GM19463 (cell line): Measurements from ENCODE around the gene RBM22.
"Not testable (repeated sequence)": the region's sequence is repeated elsewhere in the genome, so short reads cannot be mapped to it uniquely, and the experiment has no call there.

Experiments used
- ATAC-seq: cut with Tn5 transposase; IDR thresholded peaks from one replicate; pipeline ENCODE4 v1.9.1; 2021; ENCODE audit warnings: mild to moderate bottlenecking, moderate library complexity; ENCODE audit not compliant: unreplicated experiment

RBM22 gene

GRCh38 chr5:150700594-150701377 lies at the start of gene RBM22:
Gene RBM22 (minus strand): TSS chr5:150701062. CDS start chr5:150700985, 77 bp downstream.
- ATAC-seq = peak; percentile 99

GRCh38 chr5:150750469-150750868 lies 49.6 kb upstream of the RBM22 start:
- ATAC-seq = no peak

- ATAC-seq = not testable (repeated sequence)
Observed at GRCh38 chr5:150743142-150743488, 42.3 kb upstream of the RBM22 start.

GRCh38 chr5:150742455-150743141 lies 41.7 kb upstream of the RBM22 start:
- ATAC-seq = not testable (repeated sequence)

DNA sequence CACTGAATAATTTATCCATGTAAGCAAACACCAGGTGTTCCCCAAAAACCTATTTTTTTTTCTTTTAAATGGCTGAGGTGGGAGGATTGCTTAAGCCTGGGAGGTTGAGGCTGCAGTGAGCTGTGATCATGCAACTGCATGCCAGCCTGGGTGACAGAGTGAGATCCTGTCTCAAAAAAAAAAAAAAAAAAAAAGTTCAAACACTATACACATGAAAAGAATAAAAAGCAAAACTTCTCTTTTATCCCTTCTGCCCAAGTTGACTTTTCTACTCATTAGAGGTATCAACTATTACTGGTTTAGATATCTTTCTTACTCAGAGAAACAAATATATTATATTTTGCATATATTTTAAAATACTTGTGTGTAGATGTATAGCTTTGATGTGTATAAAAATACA lies 40.1 kb upstream of the RBM22 start:
- ATAC-seq = no peak

DNA sequence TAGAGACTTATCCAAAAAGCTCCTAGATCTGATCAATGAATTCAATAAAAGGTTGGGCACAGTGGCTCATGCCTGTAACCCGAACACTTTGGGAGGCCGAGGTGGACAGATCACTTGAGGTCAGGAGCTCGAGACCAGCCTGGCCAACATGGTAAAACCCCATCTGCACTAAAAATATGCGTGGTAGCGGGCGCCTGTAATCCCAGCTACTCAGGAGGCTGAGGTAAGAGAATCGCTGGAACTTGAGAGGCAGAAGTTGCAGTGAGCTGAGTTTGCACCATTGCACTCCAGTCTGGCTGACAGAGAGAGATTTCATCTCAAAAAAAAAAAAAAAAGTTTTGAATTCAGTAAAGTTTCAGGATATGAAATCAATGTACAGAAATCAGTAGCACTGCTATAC lies 38.0 kb upstream of the RBM22 start:
- ATAC-seq = no peak

DNA sequence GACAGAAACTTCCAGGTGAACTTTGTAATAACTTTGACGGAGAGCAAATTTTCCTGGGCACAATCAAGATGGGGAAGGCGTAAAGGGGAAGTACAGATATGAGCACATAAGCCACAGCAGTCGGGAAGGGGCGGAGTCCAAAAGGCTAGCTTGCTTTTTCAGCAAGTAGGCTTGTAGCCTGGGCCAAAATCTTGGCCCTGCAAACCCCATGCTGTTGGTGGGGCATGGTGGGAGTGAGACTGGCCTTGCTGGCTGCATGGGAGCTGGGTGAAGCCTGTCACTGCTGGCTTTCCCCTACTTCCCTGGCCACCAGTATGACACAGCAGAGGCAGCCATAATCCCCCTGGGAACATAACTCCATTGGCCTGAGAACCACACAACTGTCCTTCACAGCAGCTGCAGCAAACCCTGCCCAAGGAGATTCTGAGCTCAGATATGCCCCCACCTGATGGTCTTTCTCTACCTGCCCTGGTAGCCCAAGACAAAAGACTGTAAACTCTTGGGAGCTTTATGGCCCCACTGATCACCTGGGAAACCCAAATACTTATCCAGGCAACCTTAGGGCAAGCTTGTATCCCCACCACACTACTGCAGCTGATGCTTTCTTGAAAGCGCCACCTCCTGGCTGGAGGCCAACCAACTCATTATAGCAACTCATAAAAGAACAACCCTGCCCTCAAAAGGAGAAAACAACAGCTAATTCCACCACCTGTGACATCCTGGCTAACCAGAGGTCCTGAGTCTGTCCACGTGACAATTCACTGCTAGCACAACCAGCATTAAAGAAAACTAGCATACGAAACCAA lies 33.9 kb upstream of the RBM22 start:
- peak; percentile 77 for ATAC-seq

GRCh38 chr5:150731669-150732242 lies 30.9 kb upstream of the RBM22 start:
- no peak for ATAC-seq

DNA sequence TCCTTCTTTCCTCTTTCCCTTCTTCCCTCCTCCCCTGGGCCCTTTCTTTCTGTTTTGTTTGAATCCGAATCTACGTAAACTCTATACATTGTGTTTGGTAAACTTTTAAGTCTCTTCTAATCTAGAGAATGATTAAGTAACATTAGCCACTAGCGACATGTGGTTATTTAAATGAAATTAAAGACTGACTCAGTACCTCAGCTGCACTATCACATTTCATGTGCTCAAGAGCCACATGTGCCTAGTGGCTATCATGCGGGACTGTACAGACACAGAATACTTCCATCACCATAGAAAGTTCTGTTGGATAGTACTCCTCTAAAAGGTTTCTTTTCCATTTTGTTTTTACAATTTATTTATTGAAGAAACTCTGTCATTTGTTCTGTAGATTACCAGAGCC lies 29.0 kb upstream of the RBM22 start:
- no peak for ATAC-seq

DNA sequence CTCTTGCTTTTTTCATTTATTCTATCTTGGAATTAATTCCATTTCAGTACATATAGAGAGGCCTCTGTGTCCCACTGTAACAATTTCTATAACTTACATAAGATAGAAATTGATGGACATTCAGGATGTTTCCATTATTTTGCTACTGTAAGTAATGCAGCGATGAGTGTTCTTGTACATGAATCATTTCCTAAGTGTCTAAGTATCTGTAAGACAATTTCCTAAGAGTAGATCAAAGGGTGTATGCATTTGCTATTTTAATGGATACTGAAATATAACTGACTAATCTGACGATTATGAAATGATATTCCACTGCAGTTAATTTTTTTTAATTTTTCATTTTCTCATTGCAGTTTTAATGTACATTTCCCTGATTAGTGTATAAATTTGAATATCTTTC lies 23.0 kb upstream of the RBM22 start:
- no peak for ATAC-seq

GRCh38 chr5:150710165-150710564 lies 9.3 kb upstream of the RBM22 start:
- ATAC-seq = no peak

GRCh38 chr5:150706776-150707390 lies 6.0 kb upstream of the RBM22 start:
- no peak for ATAC-seq

- no peak for ATAC-seq
Observed at GRCh38 chr5:150703762-150704161, 2.9 kb upstream of the RBM22 start.

- no peak for ATAC-seq
Observed at GRCh38 chr5:150700246-150700593, 642 bp downstream of the RBM22 start.

DNA sequence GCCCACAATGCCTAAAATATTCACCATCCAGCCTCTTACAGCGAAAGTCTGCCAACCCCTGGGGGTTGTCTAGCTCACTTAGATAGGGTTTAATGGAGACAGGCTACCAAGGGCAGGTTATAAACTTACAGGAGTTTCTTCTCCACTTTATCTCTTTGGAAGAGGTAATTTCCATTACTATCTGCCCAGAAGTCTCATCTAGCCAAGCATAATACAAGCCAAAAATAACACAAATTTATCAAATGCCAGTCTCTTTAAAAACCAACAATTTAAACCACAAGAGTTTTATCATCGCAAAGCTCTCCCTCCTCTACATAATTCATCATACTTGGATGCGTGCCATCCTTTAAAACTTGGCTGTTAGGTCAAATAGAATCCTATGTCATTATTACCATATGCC lies 6.2 kb downstream of the RBM22 start:
- ATAC-seq = no peak

DNA sequence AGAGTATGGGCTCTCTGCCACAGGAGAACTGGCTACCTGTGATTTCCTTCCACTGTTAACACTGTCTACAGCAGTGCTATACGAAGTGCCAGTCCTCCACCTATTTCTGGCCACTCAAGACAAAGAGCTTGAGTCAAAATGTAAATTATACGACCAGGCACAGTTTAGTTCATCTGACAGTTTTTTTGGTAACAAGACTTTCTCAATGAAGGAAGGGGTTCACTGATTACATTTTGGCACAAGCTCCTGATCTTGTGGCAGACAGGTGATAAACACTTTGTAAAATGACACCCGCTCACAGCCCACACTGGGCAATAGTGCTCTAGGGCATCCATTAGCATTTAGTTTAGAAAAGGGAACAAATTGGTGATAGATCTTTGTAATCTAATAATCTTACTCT lies 8.6 kb downstream of the RBM22 start:
- no peak for ATAC-seq

DNA sequence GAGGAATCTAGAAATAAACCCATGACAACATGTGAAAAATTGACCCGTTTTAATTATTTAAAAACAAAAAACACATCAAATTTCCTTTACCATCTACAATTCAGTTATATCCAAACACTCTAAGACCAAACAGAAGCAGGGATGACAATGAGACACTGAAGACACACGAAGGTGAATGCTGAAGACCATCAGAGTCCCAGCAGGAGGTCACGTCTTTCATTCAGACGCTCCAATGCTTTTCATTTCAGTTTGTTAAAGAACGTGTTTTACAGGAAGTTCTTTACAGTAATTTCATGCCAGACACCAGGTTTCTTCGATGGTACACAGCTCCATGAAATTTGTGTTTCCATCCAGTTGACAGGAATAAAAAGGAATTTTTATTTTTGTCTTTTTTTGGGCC lies 10.1 kb downstream of the RBM22 start:
- ATAC-seq = no peak

- ATAC-seq = no peak
Observed at GRCh38 chr5:150689120-150689519, 11.7 kb downstream of the RBM22 start.

DNA sequence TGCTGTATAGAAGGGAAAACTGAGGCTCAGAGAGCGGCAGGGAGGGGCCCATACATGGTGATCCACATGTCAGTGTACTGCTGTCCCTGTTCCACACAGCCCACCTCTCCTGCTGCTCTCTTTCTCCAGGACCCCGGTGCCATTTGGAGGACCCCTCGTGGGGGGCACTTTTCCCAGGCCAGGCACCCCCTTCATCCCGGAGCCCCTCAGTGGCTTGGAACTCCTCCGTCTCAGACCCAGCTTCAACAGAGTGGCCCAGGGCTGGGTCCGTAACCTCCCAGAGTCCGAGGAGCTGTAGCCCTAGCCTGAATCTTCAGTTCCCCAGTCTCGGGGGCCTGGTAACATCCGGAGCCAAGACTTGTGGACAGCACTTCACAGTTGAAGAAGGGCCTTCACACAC lies 24.3 kb downstream of the RBM22 start:
- no peak for ATAC-seq

DNA sequence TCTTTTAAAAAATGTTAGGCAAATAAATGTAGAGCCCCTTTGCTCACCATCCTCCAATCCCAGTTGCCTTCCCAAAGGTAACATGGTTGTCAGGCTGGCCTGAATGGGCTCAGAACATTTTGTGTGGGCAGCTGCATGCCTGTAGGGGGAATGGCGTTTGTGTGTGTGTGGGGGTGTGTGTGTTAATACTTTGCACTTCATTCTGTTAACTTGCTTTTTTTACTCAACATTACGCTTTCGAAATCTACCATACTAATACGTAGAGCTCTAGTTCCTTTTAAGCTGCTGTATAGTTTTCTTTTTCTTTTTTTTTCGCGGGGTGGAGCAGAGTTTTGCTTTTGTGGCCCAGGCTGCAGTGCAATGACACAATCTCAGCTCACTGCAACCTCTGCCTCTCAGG lies 25.8 kb downstream of the RBM22 start:
- ATAC-seq = no peak

- no peak for ATAC-seq
Observed at GRCh38 chr5:150674341-150674821, 26.5 kb downstream of the RBM22 start.
